B cell (primary cell): ENCODE results near the gene DAO. TPM values are rescaled to one million over a fixed set of nuclear protein-coding genes. Genes with fewer than 3 reads are reported as not detected.
A peak's percentile ranks its signal among the peaks of the same experiment; 100 is the strongest.

Experiments
- ATAC-seq: fragments of 200-7000 bp; cut with Tn5 transposase; one replicate; pipeline ENCODE4 v1.10.0; 2021; ENCODE audit warnings: low read depth, mild to moderate bottlenecking, moderate number of reproducible peaks, moderate library complexity
- CTCF ChIA-PET: fragments of 350-600 bp; sonication (Branson Sonifier 250); formaldehyde crosslinking; loops from one replicate; lab custom pipeline; 2021; ENCODE audit warnings: antibody characterized with exemption, inconsistent platforms; lab: Charles Lee
- POLR2A ChIA-PET: fragments of 350-600 bp; sonication (Branson Sonifier 250); formaldehyde crosslinking; loops from one replicate; lab custom pipeline; 2021; ENCODE audit warnings: antibody characterized with exemption; lab: Charles Lee
- DNase-seq: peaks from one replicate; pipeline ENCODE4 v3.0.0; 2013
- H2AFZ ChIP-seq: 2 replicates; pipeline ENCODE4 v1.6.1; 2012; ENCODE audit warnings: mild to moderate bottlenecking, low read depth, low read length; ENCODE audit not compliant: insufficient read depth, poor library complexity, severe bottlenecking
- H3K27ac ChIP-seq, 2 donors: 1 replicate in 1 of 2; 2 replicates in 1 of 2; pipeline ENCODE4 v1.5.1; 2012 to 2013; ENCODE audit warnings: low read length in 2 of 2, mild to moderate bottlenecking in 2 of 2, moderate library complexity in 1 of 2
- H3K27me3 ChIP-seq, 4 experiments: fragments of 200-600 bp in 1 of 4; sonication (generic) in 1 of 4; replicated peaks in 1 of 4; 1 replicate in 2 of 4; 2 replicates in 2 of 4; pipeline versions ENCODE4 v1.6.1 to v1.7.0; 2013 to 2016; ENCODE audit warnings: low read length in 3 of 4, mild to moderate bottlenecking in 2 of 4, mixed read lengths in 1 of 4, moderate library complexity in 1 of 4; ENCODE audit not compliant: insufficient read depth in 4 of 4, control insufficient read depth in 3 of 4; ENCODE audit errors: control extremely low read depth in 1 of 4
- H3K36me3 ChIP-seq, 2 experiments: replicated peaks in 1 of 2; 1 replicate in 1 of 2; 2 replicates in 1 of 2; pipeline versions ENCODE4 v1.6.1 to v1.7.1; 2013; ENCODE audit warnings: low read length in 1 of 2; ENCODE audit not compliant: insufficient read depth in 2 of 2, control insufficient read depth in 1 of 2; ENCODE audit errors: control extremely low read depth in 1 of 2, extremely low read depth in 1 of 2
- H3K4me1 ChIP-seq, 2 donors: fragments of 200-600 bp in 1 of 2; sonication (generic) in 1 of 2; 1 replicate in 1 of 2; 2 replicates in 1 of 2; pipeline versions ENCODE4 v1.5.1 to v1.6.1; 2013 to 2017; ENCODE audit warnings: low read length in 2 of 2; ENCODE audit not compliant: control insufficient read depth in 2 of 2, insufficient read depth in 2 of 2
- H3K4me2 ChIP-seq: replicated peaks from 2 replicates; pipeline ENCODE3; 2012; ENCODE audit warnings: mild to moderate bottlenecking, low read depth, low read length; ENCODE audit not compliant: poor library complexity, severe bottlenecking
- H3K4me3 ChIP-seq, 5 experiments: fragments of 200-600 bp in 1 of 5; sonication (generic) in 1 of 5; 1 replicate in 3 of 5; 2 replicates in 2 of 5; pipeline versions ENCODE4 v1.5.1 to v1.7.0; 2011 to 2016; ENCODE audit warnings: low read length in 4 of 5, mild to moderate bottlenecking in 4 of 5, low read depth in 2 of 5, control low read depth in 1 of 5, moderate library complexity in 1 of 5; ENCODE audit not compliant: insufficient read depth in 1 of 5; ENCODE audit errors: control extremely low read depth in 1 of 5, extremely low read depth in 1 of 5
- H3K79me2 ChIP-seq: fragments of 200-600 bp; sonication (generic); one replicate; pipeline ENCODE4 v1.6.0; 2016; ENCODE audit warnings: low read length; ENCODE audit not compliant: control insufficient read depth, insufficient read depth
- H3K9ac ChIP-seq: fragments of 200-600 bp; sonication (generic); 2 replicates; pipeline ENCODE4 v1.6.1; 2017; ENCODE audit warnings: mild to moderate bottlenecking, low read length, moderate library complexity
- H3K9me3 ChIP-seq, 3 donors: one replicate each; pipeline versions ENCODE4 v1.6.1 to v1.7.1; 2013; ENCODE audit warnings: low read length in 2 of 3; ENCODE audit not compliant: control insufficient read depth in 2 of 3, insufficient read depth in 1 of 3; ENCODE audit errors: control extremely low read depth in 1 of 3
- H4K20me1 ChIP-seq: 2 replicates; pipeline ENCODE4 v1.6.0; 2012; ENCODE audit warnings: mild to moderate bottlenecking, low read length; ENCODE audit not compliant: insufficient read depth, control insufficient read depth, poor library complexity, severe bottlenecking
- H3K27ac Mint-ChIP-seq: one replicate; pipeline ENCODE4 v1.8.0; 2021; ENCODE audit warnings: mixed read lengths
- H3K27me3 Mint-ChIP-seq: one replicate; pipeline ENCODE4 v1.8.0; 2021; ENCODE audit warnings: mixed read lengths
- H3K4me1 Mint-ChIP-seq: one replicate; pipeline ENCODE4 v1.8.0; 2021; ENCODE audit warnings: mixed read lengths
- H3K4me3 Mint-ChIP-seq: one replicate; pipeline ENCODE4 v1.8.0; 2021; ENCODE audit warnings: mixed read lengths
- H3K9me3 Mint-ChIP-seq: one replicate; pipeline ENCODE4 v1.8.0; 2022; ENCODE audit warnings: mixed read lengths; ENCODE audit not compliant: insufficient read depth
- EZH2 ChIP-seq: IDR thresholded peaks from 2 replicates; pipeline ENCODE4 v1.6.1; 2012; ENCODE audit warnings: borderline replicate concordance, low read depth, mild to moderate bottlenecking, moderate library complexity, low read length; ENCODE audit not compliant: insufficient read depth, poor library complexity, severe bottlenecking
- WGBS: methylation state at CpG from one replicate; pipeline ENCODE4 v1.1.5; 2013; ENCODE audit warnings: missing lambda C conversion rate; ENCODE audit not compliant: insufficient coverage; 5-methylcytosine and 5-hydroxymethylcytosine counted together
- intact Hi-C: fragments of 100-400 bp; cut with micrococcal nuclease; formaldehyde crosslinking; loops from one replicate; pipeline ENCODE4 v1.10.0; 2022
- polyA plus RNA-seq: library from polyadenylated mRNA; depleted of rRNA; stranded (reverse); fragments of >200 nt; gene quantifications from 2 replicates; pipeline ENCODE4 v1.2.3, GENCODE V29; 2012
- total RNA-seq, 2 donors: library from RNA; stranded (reverse); fragments of 120-200 nt in 1 of 2; gene quantifications; 1 replicate in 1 of 2; 2 replicates in 1 of 2; pipeline versions ENCODE4 v1.2.3 to v1.2.4, GENCODE V29; 2013 to 2022
- TF ChIP-seq, protein P1 (sequence below): fragments of 200-600 bp; IDR thresholded peaks from one replicate; pipeline ENCODE4 v1.8.0; 2022; ENCODE audit warnings: antibody characterized with exemption, mild to moderate bottlenecking

DAO gene
- total and polyA plus RNA-seq, 2 donors (not counting 1 experiment from before 2014, with no cell fraction given): not detected

DNA sequence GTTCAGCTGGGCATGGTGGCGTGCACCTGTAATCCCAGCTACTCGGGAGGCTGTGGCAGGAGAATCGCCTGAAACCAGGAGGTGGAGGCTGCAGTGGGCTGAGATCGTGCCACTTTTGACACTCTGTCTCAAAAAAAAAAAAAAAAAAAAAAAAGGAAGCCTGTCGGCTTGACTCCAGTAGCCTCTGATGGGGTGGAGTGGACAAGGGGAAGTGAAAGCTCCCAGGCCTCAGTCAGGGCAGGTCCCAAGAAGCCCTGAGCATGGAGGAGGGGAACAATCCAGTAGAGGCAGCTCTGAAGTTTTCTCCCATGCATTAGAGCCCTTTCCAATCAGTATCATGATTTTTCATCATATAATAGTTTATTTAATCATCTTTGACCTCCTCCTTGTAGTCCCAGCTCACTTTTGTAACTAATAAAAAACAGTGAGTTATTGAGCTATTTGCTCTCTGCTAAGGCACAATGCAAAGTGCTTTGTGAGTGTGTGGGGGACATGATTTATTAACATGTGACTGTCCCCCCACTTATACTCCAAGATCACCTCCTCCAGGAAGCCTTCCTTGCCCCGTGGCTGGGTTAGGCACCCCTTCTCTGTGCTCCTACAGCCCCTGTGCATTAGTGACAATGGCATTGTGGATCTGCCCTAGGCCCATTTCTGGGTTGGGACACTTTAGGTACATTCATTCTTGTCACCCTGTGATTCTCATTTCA is 17.9 kb upstream of the DAO start:
- CTCF ChIA-PET: interaction anchor here (0.5 to 5.7 kb wide), 8 partner anchors 9 to 244 kb away, joined by 3 to 27 read pairs (median 4); no protein-coding TSS in a partner anchor
- Histone ChIP-seq H4K20me1 (no peaks in the 10 kb centered on the region), H3K4me3 (no peak overlapping the region), H3K27ac (no peak overlapping the region), H3K9ac (no peak overlapping the region), H3K79me2 (no peaks in the 10 kb centered on the region), H3K9me3 (no peaks in the 10 kb centered on the region), H3K36me3 (no peaks in the 10 kb centered on the region), H3K4me1 (peaks cover 23 to 39% of the 10 kb centered on the region in 2 donors), H2AFZ (no peak overlapping the region), H3K27me3 (peaks cover 0 to 4% (median 0%) of the 10 kb centered on the region in 4 experiments), H3K4me2 (peak overlapping the region; percentile 6)
- DNase-seq: peak; percentile 65
- Mint-ChIP-seq H3K9me3 (no peaks in the 10 kb centered on the region), H3K4me3 (peak overlapping the region; percentile 23), H3K27ac (peak overlapping the region; percentile 75), H3K27me3 (no peaks in the 10 kb centered on the region), H3K4me1 (peaks cover 38% of the 10 kb centered on the region)
- intact Hi-C loops: no loop called here
- WGBS: 100% methylated on average over 1 of the region's 6 CpGs
- ATAC-seq: peak; percentile 44
- POLR2A ChIA-PET: interaction anchor here (0.6 to 1.0 kb wide), 7 partner anchors 11 to 1905 kb away, joined by 3 to 9 read pairs (median 7); no protein-coding TSS in a partner anchor
- TF ChIP-seq, protein P1, sequence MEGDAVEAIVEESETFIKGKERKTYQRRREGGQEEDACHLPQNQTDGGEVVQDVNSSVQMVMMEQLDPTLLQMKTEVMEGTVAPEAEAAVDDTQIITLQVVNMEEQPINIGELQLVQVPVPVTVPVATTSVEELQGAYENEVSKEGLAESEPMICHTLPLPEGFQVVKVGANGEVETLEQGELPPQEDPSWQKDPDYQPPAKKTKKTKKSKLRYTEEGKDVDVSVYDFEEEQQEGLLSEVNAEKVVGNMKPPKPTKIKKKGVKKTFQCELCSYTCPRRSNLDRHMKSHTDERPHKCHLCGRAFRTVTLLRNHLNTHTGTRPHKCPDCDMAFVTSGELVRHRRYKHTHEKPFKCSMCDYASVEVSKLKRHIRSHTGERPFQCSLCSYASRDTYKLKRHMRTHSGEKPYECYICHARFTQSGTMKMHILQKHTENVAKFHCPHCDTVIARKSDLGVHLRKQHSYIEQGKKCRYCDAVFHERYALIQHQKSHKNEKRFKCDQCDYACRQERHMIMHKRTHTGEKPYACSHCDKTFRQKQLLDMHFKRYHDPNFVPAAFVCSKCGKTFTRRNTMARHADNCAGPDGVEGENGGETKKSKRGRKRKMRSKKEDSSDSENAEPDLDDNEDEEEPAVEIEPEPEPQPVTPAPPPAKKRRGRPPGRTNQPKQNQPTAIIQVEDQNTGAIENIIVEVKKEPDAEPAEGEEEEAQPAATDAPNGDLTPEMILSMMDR: no peak
- TF ChIP-seq EZH2: no peak

DNA sequence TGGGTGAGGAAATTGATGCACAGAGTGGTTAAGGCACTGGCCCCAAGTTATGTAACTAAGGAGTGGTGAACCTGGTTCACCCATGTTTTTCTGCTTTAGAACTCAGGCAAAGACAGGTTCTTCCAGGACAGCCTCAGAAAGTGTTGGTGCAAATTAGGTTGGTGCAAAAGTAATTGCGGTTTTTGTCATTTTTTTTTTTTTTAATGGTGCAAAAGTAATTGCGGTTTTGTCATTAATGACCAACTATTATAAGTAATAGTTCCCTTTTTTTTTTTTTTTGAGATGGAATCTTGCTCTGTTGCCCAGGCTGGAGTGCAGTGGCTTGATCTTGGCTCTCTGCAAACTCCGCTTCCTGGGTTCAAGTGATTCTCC is 17.3 kb upstream of the DAO start:
- H3K9ac ChIP-seq: no peak overlapping the region
- Mint-ChIP-seq H3K4me1 (peaks cover 38% of the 10 kb centered on the region), H3K4me3 (no peak overlapping the region), H3K27ac (peak overlapping the region; percentile 50), H3K27me3 (no peaks in the 10 kb centered on the region), H3K9me3 (no peaks in the 10 kb centered on the region)
- H2AFZ ChIP-seq: no peak overlapping the region
- H3K27me3 ChIP-seq: peaks cover 0 to 4% (median 0%) of the 10 kb centered on the region in 4 experiments
- H3K36me3 ChIP-seq: no peaks in the 10 kb centered on the region
- WGBS: 100% methylated on average over 1 of the region's 3 CpGs
- CTCF ChIA-PET: interaction anchor here (1.0 to 5.7 kb wide), 3 partner anchors 10 to 88 kb away, joined by 3 to 27 read pairs (median 4); no protein-coding TSS in a partner anchor
- no peak overlapping the region for H3K4me2 ChIP-seq
- H3K4me3 ChIP-seq: no peak overlapping the region
- DNase-seq: no peak
- H3K27ac ChIP-seq: no peak overlapping the region
- TF ChIP-seq EZH2: no peak
- ATAC-seq: no peak
- H3K4me1 ChIP-seq: peaks cover 23 to 38% of the 10 kb centered on the region in 2 donors
- no peaks in the 10 kb centered on the region for H4K20me1 ChIP-seq
- intact Hi-C loops: no loop called here
- H3K79me2 ChIP-seq: no peaks in the 10 kb centered on the region
- POLR2A ChIA-PET: interaction anchor here (0.6 kb wide), 1 partner anchor 210 kb away, joined by 4 read pairs; no protein-coding TSS in a partner anchor
- H3K9me3 ChIP-seq: no peaks in the 10 kb centered on the region
